ENCODE results near the gene ISCA2. TPM values are rescaled to one million over a fixed set of nuclear protein-coding genes. Genes with fewer than 3 reads are reported as not detected.

Gene ISCA2
- total RNA-seq, 2 experiments from 2014 or later: 38.4 to 50.0 TPM

- intact Hi-C loops (cut with micrococcal nuclease; ENCODE audit: unreplicated experiment): loop anchor here (1.0 to 10.0 kb wide), 3 partner anchors 91 to 167 kb away; no protein-coding TSS in a partner anchor
- Histone ChIP-seq H4K20me1 (ENCODE audit: insufficient read depth, low read length) (no peaks in the 10 kb centered on the region), H3K4me3 (ENCODE audit: low read depth, low read length, poor library complexity, severe bottlenecking) (peak overlapping the region; percentile 81), H3K4me2 (ENCODE audit: low read length) (peak overlapping the region; percentile 97), H3K79me2 (ENCODE audit: insufficient read depth, low read depth, low read length) (peaks cover 10% of the 10 kb centered on the region; the same call in 1 of the 2 replicates), H2AFZ (ENCODE audit: low read length) (peak overlapping the region; percentile 73; the same call in 1 of the 2 replicates), H3K4me1 (ENCODE audit: insufficient read depth, low read length, poor library complexity, severe bottlenecking) (peaks cover 43% of the 10 kb centered on the region), H3K9me2 (ENCODE audit: insufficient read depth, low read length) (no peaks in the 10 kb centered on the region), H3K9me3 (ENCODE audit: low read length) (no peaks in the 10 kb centered on the region), H3K36me3 (ENCODE audit: insufficient read depth, low read length) (peaks cover 14% of the 10 kb centered on the region; the same call in 1 of the 2 replicates), H3K27ac (ENCODE audit: low read depth, low read length, poor library complexity, severe bottlenecking) (no peak overlapping the region)
- POLR2A ChIA-PET: interaction anchor here (0.9 to 1.7 kb wide), 3 partner anchors 10 to 147 kb away, joined by 3 to 7 read pairs (median 4); no protein-coding TSS in a partner anchor
- CTCF ChIA-PET (ENCODE audit: unreplicated experiment): no interaction called here
- peak; percentile 75 for DNase-seq (ENCODE audit: low spot score)
- BruUV-seq (replicated peaks): TSS peak; percentile 67
- TF ChIP-seq CTCF (conservative IDR thresholded peaks at IDR 0.05; ENCODE audit: low read length) (peak; percentile 81), EZH2phosphoT487 (IDR thresholded peaks at IDR 0.05; ENCODE audit: borderline replicate concordance, low read depth, low read length) (no peak)
Measured at GRCh38 chr14:74491956-74492775, 1.4 kb upstream of the ISCA2 start.

DNA sequence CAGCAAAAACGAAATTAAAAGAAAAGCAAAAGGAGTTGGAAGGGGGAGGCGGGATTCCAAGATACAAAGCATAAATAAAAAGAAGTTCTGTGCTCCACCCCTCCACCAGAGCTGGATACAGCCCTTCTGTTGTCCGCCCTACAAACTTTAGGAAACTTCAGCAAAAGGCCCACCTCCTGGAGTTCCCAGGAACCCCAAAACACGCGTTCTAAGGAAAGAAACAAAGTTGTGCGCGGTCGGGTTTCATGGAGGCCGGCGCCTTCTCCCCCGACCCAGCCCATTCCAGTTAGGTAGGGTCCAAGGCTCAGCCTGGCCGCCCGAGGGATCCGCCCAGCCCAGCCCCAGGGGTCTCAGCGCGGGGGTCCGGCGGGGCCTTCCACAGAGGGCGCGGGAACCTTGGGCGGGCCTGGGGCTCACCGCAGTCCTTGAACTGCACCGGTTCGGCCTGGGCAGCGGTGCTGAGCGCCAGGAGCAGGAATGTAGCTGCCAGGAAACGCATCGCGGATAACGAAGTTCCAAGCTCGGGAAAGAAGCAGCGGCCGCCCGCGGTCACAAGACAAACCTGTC is 706 bp upstream of the ISCA2 start, which contains the start of gene NPC2:
Gene NPC2, minus strand, starts transcription at position 530 of the 567 bp plus-strand sequence. Its CDS starts 31 bp downstream, at position 499.
- Histone ChIP-seq H3K27ac (ENCODE audit: low read depth, low read length, poor library complexity, severe bottlenecking) (peak within 1 kb of the TSS; percentile 36), H3K4me3 (ENCODE audit: low read depth, low read length, poor library complexity, severe bottlenecking) (peak within 1 kb of the TSS; percentile 89), H3K9me3 (ENCODE audit: low read length) (no peaks in the 10 kb centered on the region), H3K9me2 (ENCODE audit: insufficient read depth, low read length) (no peaks in the 10 kb centered on the region), H3K4me2 (ENCODE audit: low read length) (peak within 1 kb of the TSS; percentile 97), H3K79me2 (ENCODE audit: insufficient read depth, low read depth, low read length) (peaks cover 10% of the 10 kb centered on the region; the same call in 1 of the 2 replicates), H4K20me1 (ENCODE audit: insufficient read depth, low read length) (no peaks in the 10 kb centered on the region), H3K36me3 (ENCODE audit: insufficient read depth, low read length) (peaks cover 14% of the 10 kb centered on the region; the same call in 1 of the 2 replicates), H3K4me1 (ENCODE audit: insufficient read depth, low read length, poor library complexity, severe bottlenecking) (peaks cover 43% of the 10 kb centered on the region), H2AFZ (ENCODE audit: low read length) (peak within 1 kb of the TSS; percentile 84)
- no peak for TF ChIP-seq EZH2phosphoT487 (IDR thresholded peaks at IDR 0.05; ENCODE audit: borderline replicate concordance, low read depth, low read length)
- TF ChIP-seq CTCF (conservative IDR thresholded peaks at IDR 0.05; ENCODE audit: low read length): no peak
- no TSS peak for BruUV-seq (replicated peaks)
- ChIA-PET POLR2A (interaction anchor here (0.6 to 1.7 kb wide), 4 partner anchors 9 to 319 kb away, joined by 3 to 7 read pairs (median 4); no protein-coding TSS in a partner anchor), CTCF (ENCODE audit: unreplicated experiment) (no interaction called here)
- intact Hi-C loops (cut with micrococcal nuclease; ENCODE audit: unreplicated experiment): loop anchor here (1.0 to 10.0 kb wide), 3 partner anchors 92 to 168 kb away; no protein-coding TSS in a partner anchor
- DNase-seq (ENCODE audit: low spot score): no peak

Measured in OCI-LY7 (cell line).